Neural cell (in vitro differentiated cells): ENCODE data around the gene MTERF1.

Source experiments
- CTCF ChIP-seq: fragments of 450-650 bp; IDR thresholded peaks from 2 replicates; pipeline ENCODE4 v1.5.1; 2014; ENCODE audit warnings: antibody characterized with exemption, mild to moderate bottlenecking, moderate library complexity; ENCODE audit not compliant: poor library complexity, severe bottlenecking
- EP300 ChIP-seq: fragments of 450-650 bp; conservative IDR thresholded peaks from 2 replicates; pipeline ENCODE4 v1.6.1; 2014; ENCODE audit warnings: antibody characterized with exemption, mild to moderate bottlenecking, moderate library complexity; ENCODE audit not compliant: poor library complexity, severe bottlenecking
- EZH2 ChIP-seq: fragments of 200-600, 300-800 bp; shearing (Covaris generic), sonication (generic); IDR thresholded peaks from 2 replicates; pipeline ENCODE4 v1.6.1; 2014; ENCODE audit warnings: antibody characterized with exemption, low read length, borderline replicate concordance, mild to moderate bottlenecking; ENCODE audit not compliant: insufficient read depth, poor library complexity, severe bottlenecking
- POLR2AphosphoS5 ChIP-seq: IDR thresholded peaks from 2 replicates; pipeline ENCODE4 v1.6.1; 2012
- RAD21 ChIP-seq: fragments of 450-650 bp; conservative IDR thresholded peaks from 2 replicates; pipeline ENCODE4 v1.6.1; 2014; ENCODE audit warnings: antibody characterized with exemption, mild to moderate bottlenecking, moderate library complexity
- SMC3 ChIP-seq: fragments of 450-650 bp; conservative IDR thresholded peaks from 2 replicates; pipeline ENCODE4 v1.6.1; 2014; ENCODE audit warnings: antibody characterized with exemption, mild to moderate bottlenecking, moderate library complexity; ENCODE audit not compliant: poor library complexity
- TAF1 ChIP-seq: IDR thresholded peaks from 2 replicates; pipeline ENCODE4 v1.6.1; 2012; ENCODE audit warnings: low read depth
- TF ChIP-seq, protein P1 (sequence below): IDR thresholded peaks from 2 replicates; pipeline ENCODE4 v1.6.1; 2012; ENCODE audit warnings: borderline replicate concordance

DNA sequence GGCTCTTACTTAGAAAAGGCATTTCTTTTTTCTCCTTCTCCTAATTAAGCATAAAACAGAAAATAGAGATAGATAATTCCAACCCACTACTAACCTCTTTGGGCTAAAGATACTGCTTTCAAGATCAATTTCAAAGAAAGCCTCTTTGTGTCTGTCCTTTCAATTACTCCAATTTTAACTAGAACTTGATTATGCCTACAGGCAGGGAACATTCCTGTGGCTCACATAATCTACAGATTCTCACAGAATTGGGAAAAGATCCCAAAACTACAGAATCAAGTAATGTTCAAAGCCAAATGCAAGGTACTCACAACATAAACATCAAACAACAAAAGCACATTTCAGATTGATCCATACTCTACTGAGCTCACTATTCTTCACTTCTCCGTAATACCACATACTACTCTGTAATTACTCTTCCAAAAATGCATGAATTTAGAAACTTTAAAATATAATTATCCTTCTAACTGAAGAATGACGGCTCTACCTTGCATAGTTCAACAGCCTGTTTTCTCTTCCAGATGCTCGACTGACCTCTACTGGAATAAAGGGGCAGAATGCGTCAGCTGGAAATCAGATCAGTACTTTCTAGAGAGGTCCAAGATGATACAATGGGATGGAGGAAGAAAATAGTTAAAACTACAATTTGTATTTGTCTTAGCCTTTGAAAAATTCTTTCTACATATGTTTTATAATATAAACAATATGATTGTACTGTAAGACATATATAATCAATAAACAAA, 3.9 kb downstream of the MTERF1 start:
- no peak for TF ChIP-seq CTCF
- no peak for TF ChIP-seq POLR2AphosphoS5
- TF ChIP-seq EZH2 = no peak
- TF ChIP-seq RAD21 = no peak
- no peak for TF ChIP-seq EP300
- no peak for TF ChIP-seq SMC3
- no peak for TF ChIP-seq TAF1
- TF ChIP-seq, protein P1, sequence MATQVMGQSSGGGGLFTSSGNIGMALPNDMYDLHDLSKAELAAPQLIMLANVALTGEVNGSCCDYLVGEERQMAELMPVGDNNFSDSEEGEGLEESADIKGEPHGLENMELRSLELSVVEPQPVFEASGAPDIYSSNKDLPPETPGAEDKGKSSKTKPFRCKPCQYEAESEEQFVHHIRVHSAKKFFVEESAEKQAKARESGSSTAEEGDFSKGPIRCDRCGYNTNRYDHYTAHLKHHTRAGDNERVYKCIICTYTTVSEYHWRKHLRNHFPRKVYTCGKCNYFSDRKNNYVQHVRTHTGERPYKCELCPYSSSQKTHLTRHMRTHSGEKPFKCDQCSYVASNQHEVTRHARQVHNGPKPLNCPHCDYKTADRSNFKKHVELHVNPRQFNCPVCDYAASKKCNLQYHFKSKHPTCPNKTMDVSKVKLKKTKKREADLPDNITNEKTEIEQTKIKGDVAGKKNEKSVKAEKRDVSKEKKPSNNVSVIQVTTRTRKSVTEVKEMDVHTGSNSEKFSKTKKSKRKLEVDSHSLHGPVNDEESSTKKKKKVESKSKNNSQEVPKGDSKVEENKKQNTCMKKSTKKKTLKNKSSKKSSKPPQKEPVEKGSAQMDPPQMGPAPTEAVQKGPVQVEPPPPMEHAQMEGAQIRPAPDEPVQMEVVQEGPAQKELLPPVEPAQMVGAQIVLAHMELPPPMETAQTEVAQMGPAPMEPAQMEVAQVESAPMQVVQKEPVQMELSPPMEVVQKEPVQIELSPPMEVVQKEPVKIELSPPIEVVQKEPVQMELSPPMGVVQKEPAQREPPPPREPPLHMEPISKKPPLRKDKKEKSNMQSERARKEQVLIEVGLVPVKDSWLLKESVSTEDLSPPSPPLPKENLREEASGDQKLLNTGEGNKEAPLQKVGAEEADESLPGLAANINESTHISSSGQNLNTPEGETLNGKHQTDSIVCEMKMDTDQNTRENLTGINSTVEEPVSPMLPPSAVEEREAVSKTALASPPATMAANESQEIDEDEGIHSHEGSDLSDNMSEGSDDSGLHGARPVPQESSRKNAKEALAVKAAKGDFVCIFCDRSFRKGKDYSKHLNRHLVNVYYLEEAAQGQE = no peak
